ENCODE results near the gene TSGA10IP. TPM values are rescaled to one million over a fixed set of nuclear protein-coding genes. Genes with fewer than 3 reads are reported as not detected.

Gene TSGA10IP
- total RNA-seq, 1 donor from 2014 or later = not detected

- peak; percentile 84 for DNase-seq (ENCODE audit: low read depth)
- Histone ChIP-seq H3K27me3 (ENCODE audit: control insufficient read depth, insufficient read depth, low read length) (no peaks in the 10 kb centered on the region), H3K4me3 (ENCODE audit: low read depth, low read length) (peak within 1 kb of the TSS; percentile 88), H3K36me3 (ENCODE audit: control insufficient read depth, insufficient read depth, low read length) (no peaks in the 10 kb centered on the region)
- no peak for TF ChIP-seq CTCF (IDR thresholded peaks at IDR 0.05; ENCODE audit: insufficient read depth, low read length, poor library complexity, severe bottlenecking)
Measured at GRCh38 chr11:65919141-65919572, 26.1 kb upstream of the TSGA10IP start, which contains the start of gene DRAP1. Gene DRAP1 (plus strand): TSS chr11:65919426. CDS start chr11:65919502, 76 bp downstream.

- no peak for DNase-seq (ENCODE audit: low read depth)
- peak overlapping the region; percentile 88 for H3K4me3 ChIP-seq (ENCODE audit: low read depth, low read length)
- no peaks in the 10 kb centered on the region for H3K27me3 ChIP-seq (ENCODE audit: control insufficient read depth, insufficient read depth, low read length)
- no peaks in the 10 kb centered on the region for H3K36me3 ChIP-seq (ENCODE audit: control insufficient read depth, insufficient read depth, low read length)
- TF ChIP-seq CTCF (IDR thresholded peaks at IDR 0.05; ENCODE audit: insufficient read depth, low read length, poor library complexity, severe bottlenecking) = no peak
Measured at GRCh38 chr11:65919573-65920371, 25.5 kb upstream of the TSGA10IP start.

- no peak for TF ChIP-seq CTCF (IDR thresholded peaks at IDR 0.05; ENCODE audit: insufficient read depth, low read length, poor library complexity, severe bottlenecking)
- no peaks in the 10 kb centered on the region for H3K36me3 ChIP-seq (ENCODE audit: control insufficient read depth, insufficient read depth, low read length)
Measured at GRCh38 chr11:65920372-65920802, 24.9 kb upstream of the TSGA10IP start.

GRCh38 chr11:65921033-65921555 lies 24.2 kb upstream of the TSGA10IP start:
- no peaks in the 10 kb centered on the region for H3K27me3 ChIP-seq (ENCODE audit: control insufficient read depth, insufficient read depth, low read length)
- H3K36me3 ChIP-seq (ENCODE audit: control insufficient read depth, insufficient read depth, low read length) = no peaks in the 10 kb centered on the region
- no peak for DNase-seq (ENCODE audit: low read depth)
- H3K4me3 ChIP-seq (ENCODE audit: low read depth, low read length) = no peak overlapping the region
- TF ChIP-seq CTCF (IDR thresholded peaks at IDR 0.05; ENCODE audit: insufficient read depth, low read length, poor library complexity, severe bottlenecking) = no peak

More at GRCh38 chr11:65920372-65920802, 24.9 kb upstream of the TSGA10IP start:
- no peak for DNase-seq (ENCODE audit: low read depth)
- H3K4me3 ChIP-seq (ENCODE audit: low read depth, low read length) = peak overlapping the region; percentile 88
- H3K27me3 ChIP-seq (ENCODE audit: control insufficient read depth, insufficient read depth, low read length) = no peaks in the 10 kb centered on the region

GRCh38 chr11:65921876-65922275 lies 23.4 kb upstream of the TSGA10IP start:
- no peak for DNase-seq (ENCODE audit: low read depth)
- no peak for TF ChIP-seq CTCF (IDR thresholded peaks at IDR 0.05; ENCODE audit: insufficient read depth, low read length, poor library complexity, severe bottlenecking)
- Histone ChIP-seq H3K36me3 (ENCODE audit: control insufficient read depth, insufficient read depth, low read length) (no peaks in the 10 kb centered on the region), H3K4me3 (ENCODE audit: low read depth, low read length) (no peak overlapping the region), H3K27me3 (ENCODE audit: control insufficient read depth, insufficient read depth, low read length) (no peaks in the 10 kb centered on the region)

Data from kidney epithelial cell (primary cell).